22Rv1 (cell line): ENCODE measurements around the gene CFAP57.
A peak's percentile ranks its signal among the peaks of the same experiment; 100 is the strongest.

Experiments
- H3K27ac ChIP-seq: fragments of 450-650 bp; 2 replicates; pipeline ENCODE4 v1.5.1; 2017
- ZFX ChIP-seq: fragments of 450-650 bp; IDR thresholded peaks from 2 replicates; pipeline ENCODE4 v1.6.1; 2017; ENCODE audit warnings: antibody characterized with exemption, borderline replicate concordance
- TF ChIP-seq, protein P1 (sequence below): fragments of 450-650 bp; IDR thresholded peaks from 2 replicates; pipeline ENCODE4 v1.5.1; 2017; ENCODE audit warnings: mild to moderate bottlenecking

CFAP57 gene

DNA sequence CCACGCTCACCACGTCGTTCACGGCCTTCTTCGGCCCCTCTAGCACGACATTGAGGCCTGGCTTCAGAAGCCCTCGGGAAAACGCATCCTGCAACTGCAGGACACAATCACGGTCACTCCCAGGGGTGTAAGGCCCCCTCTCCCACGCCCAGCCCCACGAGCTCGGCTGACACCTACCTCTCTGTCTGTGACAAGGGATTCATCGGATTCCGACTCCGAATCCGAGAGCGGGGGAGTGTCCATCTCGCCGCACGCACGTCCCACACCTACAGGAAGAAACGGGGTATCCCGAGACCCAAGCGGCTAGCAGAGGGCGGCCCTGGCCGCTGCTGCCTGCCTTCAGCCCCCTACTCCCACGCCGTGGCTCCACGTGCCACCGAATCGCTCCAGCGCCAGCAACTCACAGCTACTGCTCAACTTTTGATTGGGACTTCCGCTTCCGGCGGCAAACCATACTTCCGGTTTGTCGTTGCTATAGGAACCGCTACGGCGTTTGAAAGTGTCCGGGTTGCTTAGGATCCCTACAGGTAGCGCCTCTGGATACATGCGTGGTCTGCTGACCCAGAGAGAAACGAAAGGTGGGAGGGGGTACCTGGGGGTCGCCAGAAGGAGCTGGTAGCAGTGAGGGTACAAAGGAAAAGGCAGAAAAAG is at the start of gene CFAP57, which contains the start of gene EBNA1BP2:
TSS of gene CFAP57 (plus strand) at position 455 of the 651 bp plus-strand sequence. CDS start 424 bp downstream, outside the sequence.
TSS of gene EBNA1BP2 (minus strand) at position 415 of the 651 bp plus-strand sequence. CDS start at position 243, 172 bp downstream.
- peak within 1 kb of the TSS; percentile 42 for H3K27ac ChIP-seq
- TF ChIP-seq, protein P1, sequence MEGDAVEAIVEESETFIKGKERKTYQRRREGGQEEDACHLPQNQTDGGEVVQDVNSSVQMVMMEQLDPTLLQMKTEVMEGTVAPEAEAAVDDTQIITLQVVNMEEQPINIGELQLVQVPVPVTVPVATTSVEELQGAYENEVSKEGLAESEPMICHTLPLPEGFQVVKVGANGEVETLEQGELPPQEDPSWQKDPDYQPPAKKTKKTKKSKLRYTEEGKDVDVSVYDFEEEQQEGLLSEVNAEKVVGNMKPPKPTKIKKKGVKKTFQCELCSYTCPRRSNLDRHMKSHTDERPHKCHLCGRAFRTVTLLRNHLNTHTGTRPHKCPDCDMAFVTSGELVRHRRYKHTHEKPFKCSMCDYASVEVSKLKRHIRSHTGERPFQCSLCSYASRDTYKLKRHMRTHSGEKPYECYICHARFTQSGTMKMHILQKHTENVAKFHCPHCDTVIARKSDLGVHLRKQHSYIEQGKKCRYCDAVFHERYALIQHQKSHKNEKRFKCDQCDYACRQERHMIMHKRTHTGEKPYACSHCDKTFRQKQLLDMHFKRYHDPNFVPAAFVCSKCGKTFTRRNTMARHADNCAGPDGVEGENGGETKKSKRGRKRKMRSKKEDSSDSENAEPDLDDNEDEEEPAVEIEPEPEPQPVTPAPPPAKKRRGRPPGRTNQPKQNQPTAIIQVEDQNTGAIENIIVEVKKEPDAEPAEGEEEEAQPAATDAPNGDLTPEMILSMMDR = no peak
- no peak for TF ChIP-seq ZFX

DNA sequence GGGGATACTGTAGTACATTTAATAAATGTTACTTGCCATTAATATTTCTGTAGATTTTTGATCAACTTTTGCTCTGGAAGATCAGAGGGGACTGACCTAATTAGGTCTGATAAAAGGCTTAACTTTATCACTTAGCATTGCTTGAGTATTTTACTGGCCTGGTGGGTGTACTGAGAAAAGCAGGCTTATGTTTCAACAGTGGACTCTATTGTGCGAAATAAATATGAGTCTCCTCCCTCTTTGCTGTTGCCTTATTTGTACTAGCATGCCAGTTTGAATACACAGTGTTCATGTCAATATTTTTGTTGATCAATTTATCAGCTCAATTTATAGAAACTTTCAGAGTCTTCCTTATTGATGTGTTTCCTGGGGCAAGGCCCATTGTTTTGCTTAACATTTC is 49.1 kb upstream of the CFAP57 start:
- H3K27ac ChIP-seq = no peak overlapping the region
- TF ChIP-seq, protein P1 = no peak
- TF ChIP-seq ZFX = no peak

DNA sequence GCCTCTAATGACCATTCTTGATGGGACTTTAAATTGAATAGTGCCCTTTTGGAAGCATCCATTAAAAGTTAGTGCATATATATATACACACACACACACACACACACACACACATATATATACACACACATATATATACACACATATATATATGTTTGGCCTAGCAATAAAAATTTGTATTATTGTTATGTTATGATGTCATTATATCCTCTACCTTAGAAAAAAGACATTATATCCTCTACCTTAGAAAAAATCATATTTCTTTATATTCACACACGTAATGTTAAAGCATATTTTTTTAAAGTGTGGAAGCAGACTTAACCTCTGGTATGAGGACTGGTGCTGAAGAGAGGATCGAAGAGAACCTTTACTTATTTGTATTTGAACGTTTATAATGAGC is 43.3 kb upstream of the CFAP57 start:
- H3K27ac ChIP-seq = no peak overlapping the region
- TF ChIP-seq, protein P1 = no peak
- no peak for TF ChIP-seq ZFX

DNA sequence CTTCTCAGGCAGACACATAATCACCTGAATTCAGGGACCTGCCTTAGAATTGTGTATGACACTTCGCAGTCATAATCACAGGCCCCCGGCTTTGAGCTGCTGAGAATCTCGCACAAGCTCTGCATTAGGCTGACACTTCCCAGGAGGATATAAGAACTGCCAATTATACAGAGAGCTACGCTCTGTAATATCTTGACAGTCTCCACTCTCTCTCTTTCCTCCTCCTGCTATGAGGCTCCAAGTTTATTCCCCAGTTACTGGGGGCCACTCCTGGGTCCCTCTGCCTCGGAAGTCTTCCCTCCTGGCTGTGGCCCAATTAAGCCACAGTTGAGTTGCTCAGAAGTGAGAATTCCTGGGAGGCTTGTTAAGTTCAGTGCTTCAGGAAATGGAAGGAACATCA is 42.7 kb upstream of the CFAP57 start:
- TF ChIP-seq, protein P1 = no peak
- no peak for TF ChIP-seq ZFX
- H3K27ac ChIP-seq = no peak overlapping the region

DNA sequence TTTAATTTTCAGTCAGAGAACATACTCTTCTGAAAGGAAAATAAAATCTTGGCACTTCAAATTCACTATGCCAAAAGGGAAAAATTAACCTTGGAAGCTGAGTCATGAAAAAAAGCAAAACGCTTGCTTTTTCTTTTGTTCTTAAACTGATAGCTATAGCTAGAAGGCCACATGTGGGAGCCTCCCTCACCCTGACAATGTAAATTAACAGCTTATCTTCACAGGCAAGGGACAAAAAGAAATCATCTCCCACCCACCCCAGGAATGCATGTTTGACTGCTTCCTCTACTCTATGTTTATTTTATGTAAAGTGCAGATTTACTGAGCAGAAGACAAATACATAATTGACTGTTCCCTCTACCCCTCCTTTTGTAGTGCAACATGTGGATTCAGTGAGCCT is 38.1 kb upstream of the CFAP57 start:
- no peak overlapping the region for H3K27ac ChIP-seq
- no peak for TF ChIP-seq ZFX
- TF ChIP-seq, protein P1 = no peak

DNA sequence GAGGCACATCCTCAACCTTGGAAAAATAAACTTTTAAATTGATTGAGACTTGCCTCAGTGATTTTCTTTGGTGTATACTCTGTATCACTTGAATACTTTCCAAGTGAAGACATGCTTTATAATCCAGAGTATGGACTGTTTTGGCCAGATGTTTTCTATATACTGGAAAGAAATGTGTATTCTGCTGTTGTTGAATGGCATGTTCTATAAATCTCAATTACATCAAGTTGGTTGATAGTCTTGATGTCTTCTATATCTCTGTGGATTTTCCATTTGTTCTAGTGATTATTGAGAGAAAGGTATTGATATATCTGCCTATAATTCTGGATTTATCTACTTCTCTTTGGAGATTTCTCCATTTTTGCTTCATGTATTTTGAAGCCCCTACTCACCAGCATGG is 37.5 kb upstream of the CFAP57 start:
- no peak overlapping the region for H3K27ac ChIP-seq

More for the DNA sequence above, 37.5 kb upstream of the CFAP57 start:
- TF ChIP-seq, protein P1 = no peak
- TF ChIP-seq ZFX = no peak
